GM12878 (cell line): ENCODE results near the gene CSMD2.

Experiments
- BCL11A ChIP-seq: IDR thresholded peaks from 2 replicates; pipeline ENCODE4 v1.6.1; 2011; ENCODE audit warnings: low read depth, low read length
- KDM1A ChIP-seq: fragments of 200-600 bp; sonication (generic); IDR thresholded peaks from 2 replicates; pipeline ENCODE4 v1.6.1; 2016; ENCODE audit warnings: borderline replicate concordance
- MAX ChIP-seq: IDR thresholded peaks from 2 replicates; pipeline ENCODE4 v1.6.1; 2012; ENCODE audit warnings: low read depth, low read length, improper control_type of control experiment
- POLR2AphosphoS5 ChIP-seq: IDR thresholded peaks from 2 replicates; pipeline ENCODE4 v1.6.1; 2011; ENCODE audit warnings: mild to moderate bottlenecking, low read length, inconsistent platforms
- SIN3A ChIP-seq: IDR thresholded peaks from 2 replicates; pipeline ENCODE4 v1.6.1; 2012; ENCODE audit warnings: low read depth, low read length, improper control_type of control experiment
- SUPT20H ChIP-seq: IDR thresholded peaks from 2 replicates; pipeline ENCODE4 v1.6.1; 2011; ENCODE audit warnings: low read depth, mild to moderate bottlenecking, low read length, moderate library complexity, borderline replicate concordance; ENCODE audit not compliant: control insufficient read depth
- TF ChIP-seq, protein P1 (sequence below): fragments of 450-650 bp; IDR thresholded peaks from 2 replicates; pipeline ENCODE4 v1.6.1; 2016; ENCODE audit warnings: mild to moderate bottlenecking, moderate library complexity, borderline replicate concordance
- TF ChIP-seq, protein P2 (sequence below): IDR thresholded peaks from 2 replicates; pipeline ENCODE4 v1.6.1; 2012; ENCODE audit warnings: mild to moderate bottlenecking, low read depth, low read length
- TF ChIP-seq, protein P3 (sequence below): fragments of 150-350 bp; IDR thresholded peaks from 2 replicates; pipeline ENCODE4 v1.6.1; 2016; ENCODE audit warnings: low read depth, low read length

- TF ChIP-seq, protein P1, sequence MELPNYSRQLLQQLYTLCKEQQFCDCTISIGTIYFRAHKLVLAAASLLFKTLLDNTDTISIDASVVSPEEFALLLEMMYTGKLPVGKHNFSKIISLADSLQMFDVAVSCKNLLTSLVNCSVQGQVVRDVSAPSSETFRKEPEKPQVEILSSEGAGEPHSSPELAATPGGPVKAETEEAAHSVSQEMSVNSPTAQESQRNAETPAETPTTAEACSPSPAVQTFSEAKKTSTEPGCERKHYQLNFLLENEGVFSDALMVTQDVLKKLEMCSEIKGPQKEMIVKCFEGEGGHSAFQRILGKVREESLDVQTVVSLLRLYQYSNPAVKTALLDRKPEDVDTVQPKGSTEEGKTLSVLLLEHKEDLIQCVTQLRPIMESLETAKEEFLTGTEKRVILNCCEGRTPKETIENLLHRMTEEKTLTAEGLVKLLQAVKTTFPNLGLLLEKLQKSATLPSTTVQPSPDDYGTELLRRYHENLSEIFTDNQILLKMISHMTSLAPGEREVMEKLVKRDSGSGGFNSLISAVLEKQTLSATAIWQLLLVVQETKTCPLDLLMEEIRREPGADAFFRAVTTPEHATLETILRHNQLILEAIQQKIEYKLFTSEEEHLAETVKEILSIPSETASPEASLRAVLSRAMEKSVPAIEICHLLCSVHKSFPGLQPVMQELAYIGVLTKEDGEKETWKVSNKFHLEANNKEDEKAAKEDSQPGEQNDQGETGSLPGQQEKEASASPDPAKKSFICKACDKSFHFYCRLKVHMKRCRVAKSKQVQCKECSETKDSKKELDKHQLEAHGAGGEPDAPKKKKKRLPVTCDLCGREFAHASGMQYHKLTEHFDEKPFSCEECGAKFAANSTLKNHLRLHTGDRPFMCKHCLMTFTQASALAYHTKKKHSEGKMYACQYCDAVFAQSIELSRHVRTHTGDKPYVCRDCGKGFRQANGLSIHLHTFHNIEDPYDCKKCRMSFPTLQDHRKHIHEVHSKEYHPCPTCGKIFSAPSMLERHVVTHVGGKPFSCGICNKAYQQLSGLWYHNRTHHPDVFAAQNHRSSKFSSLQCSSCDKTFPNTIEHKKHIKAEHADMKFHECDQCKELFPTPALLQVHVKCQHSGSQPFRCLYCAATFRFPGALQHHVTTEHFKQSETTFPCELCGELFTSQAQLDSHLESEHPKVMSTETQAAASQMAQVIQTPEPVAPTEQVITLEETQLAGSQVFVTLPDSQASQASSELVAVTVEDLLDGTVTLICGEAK, result no peak
- TF ChIP-seq MAX (no peak), SUPT20H (no peak), SIN3A (no peak), BCL11A (no peak), POLR2AphosphoS5 (no peak), KDM1A (no peak)
- TF ChIP-seq, protein P2, sequence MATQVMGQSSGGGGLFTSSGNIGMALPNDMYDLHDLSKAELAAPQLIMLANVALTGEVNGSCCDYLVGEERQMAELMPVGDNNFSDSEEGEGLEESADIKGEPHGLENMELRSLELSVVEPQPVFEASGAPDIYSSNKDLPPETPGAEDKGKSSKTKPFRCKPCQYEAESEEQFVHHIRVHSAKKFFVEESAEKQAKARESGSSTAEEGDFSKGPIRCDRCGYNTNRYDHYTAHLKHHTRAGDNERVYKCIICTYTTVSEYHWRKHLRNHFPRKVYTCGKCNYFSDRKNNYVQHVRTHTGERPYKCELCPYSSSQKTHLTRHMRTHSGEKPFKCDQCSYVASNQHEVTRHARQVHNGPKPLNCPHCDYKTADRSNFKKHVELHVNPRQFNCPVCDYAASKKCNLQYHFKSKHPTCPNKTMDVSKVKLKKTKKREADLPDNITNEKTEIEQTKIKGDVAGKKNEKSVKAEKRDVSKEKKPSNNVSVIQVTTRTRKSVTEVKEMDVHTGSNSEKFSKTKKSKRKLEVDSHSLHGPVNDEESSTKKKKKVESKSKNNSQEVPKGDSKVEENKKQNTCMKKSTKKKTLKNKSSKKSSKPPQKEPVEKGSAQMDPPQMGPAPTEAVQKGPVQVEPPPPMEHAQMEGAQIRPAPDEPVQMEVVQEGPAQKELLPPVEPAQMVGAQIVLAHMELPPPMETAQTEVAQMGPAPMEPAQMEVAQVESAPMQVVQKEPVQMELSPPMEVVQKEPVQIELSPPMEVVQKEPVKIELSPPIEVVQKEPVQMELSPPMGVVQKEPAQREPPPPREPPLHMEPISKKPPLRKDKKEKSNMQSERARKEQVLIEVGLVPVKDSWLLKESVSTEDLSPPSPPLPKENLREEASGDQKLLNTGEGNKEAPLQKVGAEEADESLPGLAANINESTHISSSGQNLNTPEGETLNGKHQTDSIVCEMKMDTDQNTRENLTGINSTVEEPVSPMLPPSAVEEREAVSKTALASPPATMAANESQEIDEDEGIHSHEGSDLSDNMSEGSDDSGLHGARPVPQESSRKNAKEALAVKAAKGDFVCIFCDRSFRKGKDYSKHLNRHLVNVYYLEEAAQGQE, result no peak
- TF ChIP-seq, protein P3, sequence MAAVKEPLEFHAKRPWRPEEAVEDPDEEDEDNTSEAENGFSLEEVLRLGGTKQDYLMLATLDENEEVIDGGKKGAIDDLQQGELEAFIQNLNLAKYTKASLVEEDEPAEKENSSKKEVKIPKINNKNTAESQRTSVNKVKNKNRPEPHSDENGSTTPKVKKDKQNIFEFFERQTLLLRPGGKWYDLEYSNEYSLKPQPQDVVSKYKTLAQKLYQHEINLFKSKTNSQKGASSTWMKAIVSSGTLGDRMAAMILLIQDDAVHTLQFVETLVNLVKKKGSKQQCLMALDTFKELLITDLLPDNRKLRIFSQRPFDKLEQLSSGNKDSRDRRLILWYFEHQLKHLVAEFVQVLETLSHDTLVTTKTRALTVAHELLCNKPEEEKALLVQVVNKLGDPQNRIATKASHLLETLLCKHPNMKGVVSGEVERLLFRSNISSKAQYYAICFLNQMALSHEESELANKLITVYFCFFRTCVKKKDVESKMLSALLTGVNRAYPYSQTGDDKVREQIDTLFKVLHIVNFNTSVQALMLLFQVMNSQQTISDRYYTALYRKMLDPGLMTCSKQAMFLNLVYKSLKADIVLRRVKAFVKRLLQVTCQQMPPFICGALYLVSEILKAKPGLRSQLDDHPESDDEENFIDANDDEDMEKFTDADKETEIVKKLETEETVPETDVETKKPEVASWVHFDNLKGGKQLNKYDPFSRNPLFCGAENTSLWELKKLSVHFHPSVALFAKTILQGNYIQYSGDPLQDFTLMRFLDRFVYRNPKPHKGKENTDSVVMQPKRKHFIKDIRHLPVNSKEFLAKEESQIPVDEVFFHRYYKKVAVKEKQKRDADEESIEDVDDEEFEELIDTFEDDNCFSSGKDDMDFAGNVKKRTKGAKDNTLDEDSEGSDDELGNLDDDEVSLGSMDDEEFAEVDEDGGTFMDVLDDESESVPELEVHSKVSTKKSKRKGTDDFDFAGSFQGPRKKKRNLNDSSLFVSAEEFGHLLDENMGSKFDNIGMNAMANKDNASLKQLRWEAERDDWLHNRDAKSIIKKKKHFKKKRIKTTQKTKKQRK, result no peak
These were observed 530.9 kb downstream of the CSMD2 start for GRCh38 chr1:33634143-33634542.
